Adrenal gland (tissue), 12 donors: Measurements from ENCODE around the gene OSBPL2. TPM values are rescaled to one million over a fixed set of nuclear protein-coding genes. Genes with fewer than 3 reads are reported as not detected.

Experiments used
- DNase-seq, 7 donors: peaks; one replicate each; pipeline ENCODE4 v3.0.0-alpha.2; 2019 to 2020
- H3K27ac ChIP-seq, 5 donors: fragments of 200-600 bp; sonication (generic) in 4 of 5; 1 replicate in 3 of 5; 2 replicates in 2 of 5; pipeline versions ENCODE4 v1.5.1 to v1.8.0; 2016 to 2020; ENCODE audit warnings: mild to moderate bottlenecking in 1 of 5
- H3K27me3 ChIP-seq: fragments of 200-600 bp; 2 replicates; pipeline ENCODE4 v1.8.0; 2021
- H3K36me3 ChIP-seq, 2 donors: fragments of 200-600 bp; replicated peaks in 1 of 2; 1 replicate in 1 of 2; 2 replicates in 1 of 2; pipeline versions ENCODE4 v1.5.1 to v1.8.0; 2018 to 2022
- H3K4me1 ChIP-seq, 2 donors: fragments of 200-600 bp; replicated peaks in 1 of 2; 1 replicate in 1 of 2; 2 replicates in 1 of 2; pipeline versions ENCODE4 v1.5.1 to v1.8.0; 2018 to 2021
- H3K4me3 ChIP-seq, 4 donors: fragments of 200-600 bp; sonication (generic) in 3 of 4; one replicate each; pipeline ENCODE4 v1.5.1; 2016 to 2018
- H3K9me3 ChIP-seq, 3 donors: fragments of 200-600 bp; sonication (generic) in 1 of 3; replicated peaks in 1 of 3; 1 replicate in 2 of 3; 2 replicates in 1 of 3; pipeline versions ENCODE4 v1.5.1 to v1.8.0; 2016 to 2021
- CTCF ChIP-seq, 6 experiments: fragments of 450-650 bp in 4 of 6; fragments of 200-600 bp in 2 of 6; sonication (generic) in 1 of 6; IDR thresholded peaks; 1 replicate in 5 of 6; 2 replicates in 1 of 6; pipeline versions ENCODE4 v1.5.1 to v1.8.0; 2016 to 2021; ENCODE audit warnings: antibody characterized with exemption in 6 of 6, mild to moderate bottlenecking in 2 of 6, moderate library complexity in 1 of 6
- POLR2A ChIP-seq, 2 donors: fragments of 450-650 bp; IDR thresholded peaks; one replicate each; pipeline ENCODE4 v1.6.1; 2017; ENCODE audit warnings: antibody characterized with exemption in 2 of 2, mild to moderate bottlenecking in 2 of 2, moderate library complexity in 1 of 2
- WGBS, 4 donors: extraction: QIAGEN DNeasy Blood & Tissue Kit in 2 of 4; methylation state at CpG; one replicate each; pipeline versions ENCODE4 v1.1.5 to v1.1.7; 2013 to 2017; 5-methylcytosine and 5-hydroxymethylcytosine counted together
- intact Hi-C, 2 donors: fragments of 100-400 bp; cut with DNase I; formaldehyde crosslinking; loops; one replicate each; pipeline versions ENCODE4 v1.14.1 to v1.15.0; 2022 to 2023
- polyA plus RNA-seq, 3 donors: library from polyadenylated mRNA; stranded (reverse); fragments of 200-250 nt in 2 of 3; fragments of 350-450 nt in 1 of 3; fragmentation: Illumina TruSeq in 1 of 3; extraction: RNeasy Lipid Tissue Mini Kit (QIAGEN cat#74804) in 1 of 3; gene quantifications; one replicate each; pipeline ENCODE4 v1.2.3, GENCODE V29; 2013 to 2014
- total RNA-seq, 9 donors: library from RNA; depleted of rRNA in 4 of 9; stranded (reverse); fragments of >200 nt in 4 of 9; fragments of 120-200 nt in 1 of 9; fragmentation: NEBNext Ultra II Directional in 1 of 9; extraction: Animal tissue kit (Norgen Biotek cat#: 25700) in 1 of 9; gene quantifications; one replicate each; pipeline versions ENCODE4 v1.1.0 to v1.2.4, GENCODE V29; 2013 to 2023
- donor health status: healthy with polysubstance abuse.
- donor health status: Bipolar disorder and iron deficiency.
- donor health status: DM: yes; HTN: yes; CAD: no.
- donor health status: DM: no; HTN: no; CAD: no.
- donor health status: DM: no; HTN: no; CAD: no.
- donor health status: DM: yes; HTN: yes; CAD: no.

OSBPL2 gene
- total and polyA plus RNA-seq, 12 donors = 13.8 to 96.7 (median 37.4) TPM

GRCh38 chr20:62266340-62266739 is 28.0 kb downstream of the OSBPL2 start:
- intact Hi-C loops = no loop called here
- Histone ChIP-seq H3K9me3 (no peaks in the 10 kb centered on the region), H3K4me1 (peaks cover 0 to 14% of the 10 kb centered on the region in 2 donors), H3K27me3 (no peaks in the 10 kb centered on the region), H3K36me3 (peaks cover 0 to 40% of the 10 kb centered on the region in 2 donors), H3K4me3 (no peak overlapping the region), H3K27ac (no peak overlapping the region)
- WGBS, 4 donors = 84 to 97% (median 90%) methylated on average over 9 to 10 of the region's 10 CpGs
- peak in 1 of 7 donors; percentile 25 for DNase-seq
- no peak for TF ChIP-seq POLR2A (IDR thresholded peaks at IDR 0.05)
- no peak for TF ChIP-seq CTCF (IDR thresholded peaks at IDR 0.05)

GRCh38 chr20:62266851-62267250 is 28.5 kb downstream of the OSBPL2 start:
- H3K9me3 ChIP-seq = no peaks in the 10 kb centered on the region
- peak overlapping the region in 2 of 5 donors; percentile 43 to 53 for H3K27ac ChIP-seq
- peaks cover 0 to 14% of the 10 kb centered on the region in 2 donors for H3K4me1 ChIP-seq
- 95 to 98% (median 96%) methylated on average over 13 of the region's 13 CpGs for WGBS, 4 donors
- H3K27me3 ChIP-seq = no peaks in the 10 kb centered on the region
- intact Hi-C loops = no loop called here
- no peak overlapping the region for H3K4me3 ChIP-seq
- TF ChIP-seq POLR2A (IDR thresholded peaks at IDR 0.05) (no peak), CTCF (IDR thresholded peaks at IDR 0.05) (no peak)
- no peak for DNase-seq
- H3K36me3 ChIP-seq = peaks cover 0 to 38% of the 10 kb centered on the region in 2 donors

GRCh38 chr20:62267543-62267942 is 29.2 kb downstream of the OSBPL2 start:
- Histone ChIP-seq H3K4me1 (peaks cover 0 to 14% of the 10 kb centered on the region in 2 donors), H3K9me3 (no peaks in the 10 kb centered on the region), H3K4me3 (no peak overlapping the region), H3K27me3 (no peaks in the 10 kb centered on the region), H3K36me3 (peaks cover 0 to 39% of the 10 kb centered on the region in 2 donors), H3K27ac (peak overlapping the region in 2 of 5 donors; percentile 43 to 53)
- 48 to 61% (median 53%) methylated on average over 10 of the region's 10 CpGs for WGBS, 4 donors
- TF ChIP-seq POLR2A (IDR thresholded peaks at IDR 0.05) (peak in 1 of 2 donors; percentile 38), CTCF (IDR thresholded peaks at IDR 0.05) (no peak)
- DNase-seq = peak; percentile 63 to 89 (median 81)
- intact Hi-C loops = no loop called here

GRCh38 chr20:62268228-62268900 is 30.0 kb downstream of the OSBPL2 start:
- intact Hi-C loops = no loop called here
- no peak overlapping the region for H3K27ac ChIP-seq
- H3K4me3 ChIP-seq = no peak overlapping the region
- no peaks in the 10 kb centered on the region for H3K9me3 ChIP-seq
- H3K27me3 ChIP-seq = no peaks in the 10 kb centered on the region
- peaks cover 0 to 14% of the 10 kb centered on the region in 2 donors for H3K4me1 ChIP-seq
- TF ChIP-seq POLR2A (IDR thresholded peaks at IDR 0.05) (no peak), CTCF (IDR thresholded peaks at IDR 0.05) (no peak)
- no peak for DNase-seq
- peaks cover 0 to 39% of the 10 kb centered on the region in 2 donors for H3K36me3 ChIP-seq
- WGBS, 4 donors = 80 to 90% (median 83%) methylated on average over 7 of the region's 7 CpGs
